Activated B cell treated with CpG ODN at 0.5 μM for 24 hours (primary cell): ENCODE measurements around the gene VWA1. TPM values are rescaled to one million over a fixed set of nuclear protein-coding genes. Genes with fewer than 3 reads are reported as not detected.

Experiments
- ATAC-seq: fragments of 200-7000 bp; cut with Tn5 transposase; one replicate; pipeline ENCODE4 v1.10.0; 2021; ENCODE audit warnings: low read depth, mild to moderate bottlenecking, moderate library complexity
- CTCF ChIA-PET: fragments of 350-600 bp; sonication (Branson Sonifier 250); formaldehyde crosslinking; loops from one replicate; lab custom pipeline; 2021; ENCODE audit warnings: antibody characterized with exemption; lab: Charles Lee
- POLR2A ChIA-PET: fragments of 350-600 bp; sonication (Branson Sonifier 250); formaldehyde crosslinking; loops from one replicate; lab custom pipeline; 2021; ENCODE audit warnings: antibody characterized with exemption; lab: Charles Lee
- DNase-seq: peaks from one replicate; pipeline ENCODE4 v3.0.0; 2022
- H3K27ac Mint-ChIP-seq: one replicate; pipeline ENCODE4 v1.8.0; 2020; ENCODE audit warnings: mixed read lengths
- H3K27me3 Mint-ChIP-seq: one replicate; pipeline ENCODE4 v1.8.0; 2021; ENCODE audit warnings: mixed read lengths
- H3K36me3 Mint-ChIP-seq: one replicate; pipeline ENCODE4 v1.8.0; 2021; ENCODE audit warnings: low read depth, mixed read lengths
- H3K4me1 Mint-ChIP-seq: one replicate; pipeline ENCODE4 v1.8.0; 2021; ENCODE audit warnings: mixed read lengths
- H3K4me3 Mint-ChIP-seq: one replicate; pipeline ENCODE4 v1.8.0; 2020; ENCODE audit warnings: mild to moderate bottlenecking, mixed read lengths
- H3K9me3 Mint-ChIP-seq: one replicate; pipeline ENCODE4 v1.8.0; 2020; ENCODE audit warnings: mixed read lengths
- intact Hi-C: fragments of 100-400 bp; cut with micrococcal nuclease; formaldehyde crosslinking; loops from one replicate; pipeline ENCODE4 v1.15.1; 2024
- total RNA-seq: library from RNA; stranded (reverse); gene quantifications from 2 replicates; pipeline ENCODE4 v1.2.3, GENCODE V29; 2022
- TF ChIP-seq, protein P1 (sequence below): fragments of 200-600 bp; IDR thresholded peaks from one replicate; pipeline ENCODE4 v1.8.0; 2022; ENCODE audit warnings: antibody characterized with exemption, mild to moderate bottlenecking

The VWA1 gene
- total RNA-seq, 1 donor from 2014 or later = not detected

DNA sequence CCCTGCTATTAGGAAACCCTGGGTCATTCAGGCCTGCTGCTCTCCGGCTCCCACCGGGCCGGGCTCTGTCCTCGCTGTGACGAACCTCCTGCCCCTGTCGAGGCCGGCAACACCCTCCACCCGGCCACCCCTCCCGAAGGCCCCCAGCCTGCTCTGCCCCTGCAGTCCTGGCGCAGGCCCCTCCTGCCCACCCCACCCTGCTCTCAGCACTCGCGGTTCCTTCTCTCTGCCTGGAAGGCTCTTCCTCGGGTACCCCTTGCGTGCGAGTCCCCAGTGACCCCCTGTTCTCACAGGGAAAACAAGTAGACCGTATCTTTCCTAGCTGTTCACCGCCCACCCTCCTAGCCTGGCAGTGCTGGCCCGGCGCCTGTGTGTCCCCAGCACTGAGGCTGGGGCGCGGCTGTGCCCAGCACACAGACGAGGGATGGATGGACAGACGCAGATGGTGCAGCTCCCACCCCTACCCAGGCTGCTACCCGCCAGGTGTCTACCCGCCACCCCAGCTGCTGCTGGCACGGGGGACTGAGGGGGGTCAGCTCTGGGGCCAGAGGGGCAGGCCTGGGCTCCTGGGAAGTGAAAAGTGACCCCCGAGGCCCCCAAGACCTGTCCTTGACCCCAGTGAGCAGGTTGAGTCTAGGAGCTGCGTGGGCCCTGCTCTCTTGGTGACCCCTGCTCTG, 3.1 kb upstream of the VWA1 start:
- POLR2A ChIA-PET = interaction anchor here (0.6 to 2.6 kb wide), 2 partner anchors 33 to 435 kb away, joined by 8 to 11 read pairs; partner anchors contain the start of gene CCNL2
- H3K27me3 Mint-ChIP-seq = peaks cover 17% of the 10 kb centered on the region
- CTCF ChIA-PET = no interaction called here
- no peak for DNase-seq
- H3K4me3 Mint-ChIP-seq = no peak overlapping the region
- no peaks in the 10 kb centered on the region for H3K9me3 Mint-ChIP-seq
- TF ChIP-seq, protein P1, sequence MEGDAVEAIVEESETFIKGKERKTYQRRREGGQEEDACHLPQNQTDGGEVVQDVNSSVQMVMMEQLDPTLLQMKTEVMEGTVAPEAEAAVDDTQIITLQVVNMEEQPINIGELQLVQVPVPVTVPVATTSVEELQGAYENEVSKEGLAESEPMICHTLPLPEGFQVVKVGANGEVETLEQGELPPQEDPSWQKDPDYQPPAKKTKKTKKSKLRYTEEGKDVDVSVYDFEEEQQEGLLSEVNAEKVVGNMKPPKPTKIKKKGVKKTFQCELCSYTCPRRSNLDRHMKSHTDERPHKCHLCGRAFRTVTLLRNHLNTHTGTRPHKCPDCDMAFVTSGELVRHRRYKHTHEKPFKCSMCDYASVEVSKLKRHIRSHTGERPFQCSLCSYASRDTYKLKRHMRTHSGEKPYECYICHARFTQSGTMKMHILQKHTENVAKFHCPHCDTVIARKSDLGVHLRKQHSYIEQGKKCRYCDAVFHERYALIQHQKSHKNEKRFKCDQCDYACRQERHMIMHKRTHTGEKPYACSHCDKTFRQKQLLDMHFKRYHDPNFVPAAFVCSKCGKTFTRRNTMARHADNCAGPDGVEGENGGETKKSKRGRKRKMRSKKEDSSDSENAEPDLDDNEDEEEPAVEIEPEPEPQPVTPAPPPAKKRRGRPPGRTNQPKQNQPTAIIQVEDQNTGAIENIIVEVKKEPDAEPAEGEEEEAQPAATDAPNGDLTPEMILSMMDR = no peak
- no peaks in the 10 kb centered on the region for H3K36me3 Mint-ChIP-seq
- H3K27ac Mint-ChIP-seq = no peak overlapping the region
- no peak for ATAC-seq
- H3K4me1 Mint-ChIP-seq = peaks cover 17% of the 10 kb centered on the region
- intact Hi-C loops = no loop called here

DNA sequence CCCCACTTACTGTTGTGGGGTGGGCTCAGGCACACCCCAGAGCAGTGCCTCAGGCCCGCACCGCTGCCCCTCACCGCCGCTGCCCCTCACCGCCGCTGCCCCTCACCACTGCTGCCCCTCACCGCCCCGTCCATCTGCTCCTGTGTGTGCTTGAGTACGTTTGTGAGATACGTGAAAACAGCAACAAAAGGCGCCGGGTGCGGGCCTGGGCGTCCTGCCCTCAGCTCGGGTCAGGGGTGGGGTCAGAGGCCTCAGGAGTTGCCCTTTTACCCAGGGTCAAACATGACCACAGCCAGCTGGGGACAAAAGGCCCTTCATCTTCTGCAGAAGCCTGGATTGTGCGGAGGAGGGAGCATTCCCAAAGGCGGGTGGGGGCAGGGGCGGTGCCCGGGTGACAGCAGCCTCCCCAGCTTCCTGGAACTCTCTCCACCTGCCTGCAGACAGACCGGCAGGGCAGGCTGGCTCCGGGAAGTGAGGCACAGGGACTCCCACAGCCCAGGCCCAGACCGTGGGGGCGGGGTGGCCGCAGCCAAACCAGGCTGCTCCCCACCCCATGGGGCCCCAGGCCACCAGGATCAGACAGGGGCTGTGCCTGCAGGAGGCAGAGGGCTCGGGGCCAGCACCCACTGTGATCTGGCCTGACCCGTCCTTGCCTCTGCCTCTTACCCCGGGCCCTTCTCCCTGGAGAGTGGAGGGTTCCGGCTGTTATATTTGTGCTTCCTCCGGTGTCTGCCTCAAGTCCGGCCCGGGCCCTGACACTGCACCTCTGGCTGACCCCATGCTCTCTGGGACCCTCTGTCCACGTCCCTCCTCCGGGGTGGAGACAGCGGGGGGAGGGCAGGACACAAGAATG, 2.3 kb upstream of the VWA1 start:
- H3K27ac Mint-ChIP-seq = no peak overlapping the region
- ATAC-seq (no peak), DNase-seq (no peak)
- H3K9me3 Mint-ChIP-seq = no peaks in the 10 kb centered on the region
- H3K4me1 Mint-ChIP-seq = peaks cover 17% of the 10 kb centered on the region
- no peaks in the 10 kb centered on the region for H3K36me3 Mint-ChIP-seq
- intact Hi-C loops = no loop called here
- H3K4me3 Mint-ChIP-seq = no peak overlapping the region
- ChIA-PET CTCF (no interaction called here), POLR2A (interaction anchor here (0.6 to 2.6 kb wide), 4 partner anchors 34 to 592 kb away, joined by 4 to 11 read pairs (median 6); partner anchors contain the start of genes AURKAIP1 and CCNL2)
- TF ChIP-seq, protein P1 = no peak
- peaks cover 17% of the 10 kb centered on the region for H3K27me3 Mint-ChIP-seq

DNA sequence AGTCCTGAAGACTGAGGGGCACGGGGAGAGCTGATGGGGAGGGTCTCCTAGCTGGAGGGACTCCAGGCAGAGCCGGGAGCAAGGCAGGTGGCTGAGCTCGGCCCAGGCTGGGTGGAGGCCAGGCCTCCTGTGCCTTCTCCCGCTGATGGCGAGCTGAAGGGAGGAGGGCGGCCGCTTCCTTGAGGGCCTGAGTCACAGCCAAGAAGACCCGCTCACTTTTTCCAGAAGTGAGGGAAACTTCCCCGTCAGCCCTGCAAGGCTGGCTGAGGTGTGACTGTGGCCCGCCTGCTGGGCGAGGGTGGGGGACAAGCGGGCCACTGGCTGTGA, 1.7 kb upstream of the VWA1 start:
- H3K4me3 Mint-ChIP-seq = no peak overlapping the region
- H3K27ac Mint-ChIP-seq = no peak overlapping the region
- no peak for DNase-seq
- POLR2A ChIA-PET = interaction anchor here (0.6 to 2.6 kb wide), 3 partner anchors 34 to 592 kb away, joined by 4 to 8 read pairs (median 4); partner anchors contain the start of genes AURKAIP1 and CCNL2
- H3K27me3 Mint-ChIP-seq = peaks cover 14% of the 10 kb centered on the region
- CTCF ChIA-PET = no interaction called here
- H3K4me1 Mint-ChIP-seq = peaks cover 17% of the 10 kb centered on the region
- H3K9me3 Mint-ChIP-seq = no peaks in the 10 kb centered on the region
- intact Hi-C loops = loop anchor here (2.0 kb wide), 1 partner anchor 27 kb away; the partner anchor contains the start of gene MRPL20
- no peaks in the 10 kb centered on the region for H3K36me3 Mint-ChIP-seq
- TF ChIP-seq, protein P1 = no peak
- ATAC-seq = peak; percentile 16

DNA sequence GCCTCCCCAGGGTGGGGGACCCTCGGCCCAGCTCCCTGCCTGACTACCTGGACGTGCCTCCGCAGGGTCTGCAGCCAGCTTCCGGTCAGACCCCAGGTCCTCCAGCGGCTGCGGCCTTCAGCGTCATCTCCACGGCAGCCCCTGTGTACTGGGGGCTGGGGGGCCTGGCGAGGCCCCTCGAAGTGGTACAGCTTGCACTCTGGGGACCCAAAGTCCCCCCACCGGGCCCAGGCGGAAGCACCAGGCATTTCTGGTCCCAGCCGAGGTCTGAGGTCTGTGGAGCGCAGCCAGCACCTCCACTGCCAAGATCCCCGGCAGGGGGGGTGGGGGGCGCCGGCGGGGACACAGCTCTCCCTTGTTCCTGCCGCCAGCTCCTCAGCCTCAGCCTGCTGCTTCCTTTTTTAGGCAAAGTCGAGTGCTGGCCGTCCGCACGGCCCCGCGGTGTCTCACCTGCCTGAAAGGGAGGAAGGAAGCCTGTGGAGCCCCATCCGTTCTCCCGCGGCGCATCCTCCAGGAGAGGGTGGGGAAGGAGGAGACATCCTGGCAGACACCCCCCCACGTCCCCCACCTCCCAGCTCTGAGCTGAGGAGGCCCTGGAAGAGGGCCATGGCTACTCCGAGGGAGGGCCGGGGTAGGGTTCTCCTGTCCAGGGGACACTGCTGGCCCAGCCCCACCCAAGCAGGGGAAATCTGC, 1.2 kb upstream of the VWA1 start:
- H3K4me3 Mint-ChIP-seq = no peak overlapping the region
- H3K27ac Mint-ChIP-seq = no peak overlapping the region

More for the DNA sequence above, 1.2 kb upstream of the VWA1 start:
- H3K4me1 Mint-ChIP-seq = peaks cover 17% of the 10 kb centered on the region
- no peaks in the 10 kb centered on the region for H3K9me3 Mint-ChIP-seq
- ChIA-PET CTCF (no interaction called here), POLR2A (interaction anchor here (0.7 to 2.6 kb wide), 2 partner anchors 35 to 59 kb away, joined by 4 to 8 read pairs; partner anchors contain the start of genes AURKAIP1 and CCNL2)
- TF ChIP-seq, protein P1 = no peak
- intact Hi-C loops = loop anchor here (2.0 kb wide), 1 partner anchor 27 kb away; the partner anchor contains the start of gene MRPL20
- H3K36me3 Mint-ChIP-seq = no peaks in the 10 kb centered on the region
- no peak for DNase-seq
- H3K27me3 Mint-ChIP-seq = peaks cover 15% of the 10 kb centered on the region
- no peak for ATAC-seq
